GM12878 (cell line): ENCODE data around the gene ZNF133.

Source experiments
- EP300 ChIP-seq, 2 experiments: fragments of 150-350 bp in 1 of 2; IDR thresholded peaks; 2 replicates each; pipeline ENCODE4 v1.6.1; 2011 to 2012; ENCODE audit warnings: low read depth in 2 of 2, low read length in 2 of 2, borderline replicate concordance in 1 of 2, improper control_type of control experiment in 1 of 2, inconsistent platforms in 1 of 2; ENCODE audit not compliant: control insufficient read depth in 1 of 2
- MYC ChIP-seq: IDR thresholded peaks from 2 replicates; pipeline ENCODE4 v1.6.1; 2011; ENCODE audit warnings: mild to moderate bottlenecking, low read length, moderate library complexity, inconsistent platforms; ENCODE audit not compliant: insufficient read depth, insufficient replicate concordance, insufficient read length, severe bottlenecking
- POLR2A ChIP-seq: IDR thresholded peaks from 2 replicates; pipeline ENCODE4 v1.6.1; 2011; ENCODE audit warnings: low read depth, mild to moderate bottlenecking, low read length
- RCOR1 ChIP-seq: conservative IDR thresholded peaks from 2 replicates; pipeline ENCODE4 v1.6.1; 2012; ENCODE audit warnings: low read depth, low read length, improper control_type of control experiment
- SREBF1 ChIP-seq: IDR thresholded peaks from 2 replicates; pipeline ENCODE4 v1.6.1; 2012; ENCODE audit warnings: mild to moderate bottlenecking, low read length
- TCF12 ChIP-seq: IDR thresholded peaks from 2 replicates; pipeline ENCODE4 v1.6.1; 2011; ENCODE audit warnings: low read depth, mild to moderate bottlenecking, low read length
- YY1 ChIP-seq: IDR thresholded peaks from 2 replicates; pipeline ENCODE4 v1.6.1; 2011; ENCODE audit warnings: low read depth, mild to moderate bottlenecking, low read length
- TF ChIP-seq, protein P1 (sequence below), 3 experiments: IDR thresholded peaks in 2 of 3; conservative IDR thresholded peaks in 1 of 3; 2 replicates each; pipeline ENCODE4 v1.5.1; 2011; ENCODE audit warnings: low read depth in 3 of 3, low read length in 3 of 3, mild to moderate bottlenecking in 3 of 3, control low read depth in 2 of 3, moderate library complexity in 2 of 3, inconsistent platforms in 1 of 3, mixed read lengths in 1 of 3; ENCODE audit not compliant: control insufficient read depth in 2 of 3, insufficient read depth in 1 of 3; ENCODE audit errors: extremely low read depth in 1 of 3
- TF ChIP-seq, protein P2 (sequence below): IDR thresholded peaks from 2 replicates; pipeline ENCODE4 v1.6.1; 2011; ENCODE audit warnings: low read depth, mild to moderate bottlenecking, low read length, moderate library complexity, borderline replicate concordance; ENCODE audit errors: extremely low read depth
- TF ChIP-seq, protein P3 (sequence below): fragments of 450-650 bp; IDR thresholded peaks from 2 replicates; pipeline ENCODE4 v1.6.1; 2017; ENCODE audit warnings: mild to moderate bottlenecking
- TF ChIP-seq, protein P4 (sequence below): IDR thresholded peaks from 2 replicates; pipeline ENCODE4 v1.6.1; 2012; ENCODE audit warnings: low read depth, low read length, improper control_type of control experiment

DNA sequence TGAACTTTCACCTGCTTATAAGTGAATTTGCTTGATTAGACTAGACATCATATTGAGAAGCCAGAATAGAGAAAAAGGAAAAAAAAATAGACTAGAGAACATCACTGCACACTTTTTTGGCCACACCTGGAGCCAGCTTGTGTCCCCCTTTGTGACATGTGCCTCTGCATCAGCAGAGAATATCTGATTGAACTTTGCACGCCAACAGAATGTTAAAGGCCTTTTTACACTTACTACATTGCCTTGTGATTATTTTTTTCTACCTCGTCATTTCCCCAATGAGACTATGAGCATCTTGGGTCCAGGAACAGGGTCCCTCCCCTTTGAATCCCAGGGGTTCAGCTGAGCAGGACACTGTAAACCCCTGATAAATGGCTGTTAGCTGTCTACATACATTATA lies 17.2 kb upstream of the ZNF133 start:
- TF ChIP-seq EP300 (IDR thresholded peaks at IDR 0.05; ENCODE audit: borderline replicate concordance in 1 of 2, control insufficient read depth in 1 of 2, low read depth in 2 of 2, low read length in 2 of 2), result no peak
- TF ChIP-seq RCOR1, result no peak
- TF ChIP-seq, protein P1, sequence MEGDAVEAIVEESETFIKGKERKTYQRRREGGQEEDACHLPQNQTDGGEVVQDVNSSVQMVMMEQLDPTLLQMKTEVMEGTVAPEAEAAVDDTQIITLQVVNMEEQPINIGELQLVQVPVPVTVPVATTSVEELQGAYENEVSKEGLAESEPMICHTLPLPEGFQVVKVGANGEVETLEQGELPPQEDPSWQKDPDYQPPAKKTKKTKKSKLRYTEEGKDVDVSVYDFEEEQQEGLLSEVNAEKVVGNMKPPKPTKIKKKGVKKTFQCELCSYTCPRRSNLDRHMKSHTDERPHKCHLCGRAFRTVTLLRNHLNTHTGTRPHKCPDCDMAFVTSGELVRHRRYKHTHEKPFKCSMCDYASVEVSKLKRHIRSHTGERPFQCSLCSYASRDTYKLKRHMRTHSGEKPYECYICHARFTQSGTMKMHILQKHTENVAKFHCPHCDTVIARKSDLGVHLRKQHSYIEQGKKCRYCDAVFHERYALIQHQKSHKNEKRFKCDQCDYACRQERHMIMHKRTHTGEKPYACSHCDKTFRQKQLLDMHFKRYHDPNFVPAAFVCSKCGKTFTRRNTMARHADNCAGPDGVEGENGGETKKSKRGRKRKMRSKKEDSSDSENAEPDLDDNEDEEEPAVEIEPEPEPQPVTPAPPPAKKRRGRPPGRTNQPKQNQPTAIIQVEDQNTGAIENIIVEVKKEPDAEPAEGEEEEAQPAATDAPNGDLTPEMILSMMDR (IDR thresholded peaks at IDR 0.05 in 2 of 3, conservative IDR thresholded peaks at IDR 0.05 in 1 of 3; ENCODE audit: control insufficient read depth in 2 of 3, extremely low read depth in 1 of 3, insufficient read depth in 1 of 3, low read depth in 3 of 3, low read length in 3 of 3), result no peak
- TF ChIP-seq POLR2A, result no peak
- TF ChIP-seq, protein P2, sequence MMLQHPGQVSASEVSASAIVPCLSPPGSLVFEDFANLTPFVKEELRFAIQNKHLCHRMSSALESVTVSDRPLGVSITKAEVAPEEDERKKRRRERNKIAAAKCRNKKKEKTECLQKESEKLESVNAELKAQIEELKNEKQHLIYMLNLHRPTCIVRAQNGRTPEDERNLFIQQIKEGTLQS, result no peak
- no peak for TF ChIP-seq TCF12
- TF ChIP-seq, protein P3, sequence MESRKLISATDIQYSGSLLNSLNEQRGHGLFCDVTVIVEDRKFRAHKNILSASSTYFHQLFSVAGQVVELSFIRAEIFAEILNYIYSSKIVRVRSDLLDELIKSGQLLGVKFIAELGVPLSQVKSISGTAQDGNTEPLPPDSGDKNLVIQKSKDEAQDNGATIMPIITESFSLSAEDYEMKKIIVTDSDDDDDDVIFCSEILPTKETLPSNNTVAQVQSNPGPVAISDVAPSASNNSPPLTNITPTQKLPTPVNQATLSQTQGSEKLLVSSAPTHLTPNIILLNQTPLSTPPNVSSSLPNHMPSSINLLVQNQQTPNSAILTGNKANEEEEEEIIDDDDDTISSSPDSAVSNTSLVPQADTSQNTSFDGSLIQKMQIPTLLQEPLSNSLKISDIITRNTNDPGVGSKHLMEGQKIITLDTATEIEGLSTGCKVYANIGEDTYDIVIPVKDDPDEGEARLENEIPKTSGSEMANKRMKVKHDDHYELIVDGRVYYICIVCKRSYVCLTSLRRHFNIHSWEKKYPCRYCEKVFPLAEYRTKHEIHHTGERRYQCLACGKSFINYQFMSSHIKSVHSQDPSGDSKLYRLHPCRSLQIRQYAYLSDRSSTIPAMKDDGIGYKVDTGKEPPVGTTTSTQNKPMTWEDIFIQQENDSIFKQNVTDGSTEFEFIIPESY, result no peak
- no peak for TF ChIP-seq SREBF1
- TF ChIP-seq MYC, result no peak
- TF ChIP-seq, protein P4, sequence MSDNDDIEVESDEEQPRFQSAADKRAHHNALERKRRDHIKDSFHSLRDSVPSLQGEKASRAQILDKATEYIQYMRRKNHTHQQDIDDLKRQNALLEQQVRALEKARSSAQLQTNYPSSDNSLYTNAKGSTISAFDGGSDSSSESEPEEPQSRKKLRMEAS, result no peak
- no peak for TF ChIP-seq YY1
